Transverse colon (tissue), 4 donors: Measurements from ENCODE around the gene ARID3A. TPM values are rescaled to one million over a fixed set of nuclear protein-coding genes. Genes with fewer than 3 reads are reported as not detected.

ENCODE experiments used
- DNase-seq: peaks from one replicate; pipeline ENCODE4 v3.0.0-alpha.2; 2019
- H3K27ac ChIP-seq, 4 donors: fragments of 200-600 bp; sonication (generic); 2 replicates each; pipeline ENCODE4 v1.5.1; 2016 to 2018; ENCODE audit warnings: inconsistent platforms in 4 of 4
- H3K27me3 ChIP-seq: fragments of 200-600 bp; sonication (generic); 2 replicates; pipeline ENCODE4 v1.5.1; 2017; ENCODE audit warnings: inconsistent platforms
- H3K36me3 ChIP-seq, 4 donors: fragments of 200-600 bp; sonication (generic); 2 replicates each; pipeline ENCODE4 v1.5.1; 2017 to 2019; ENCODE audit warnings: inconsistent platforms in 4 of 4
- H3K4me1 ChIP-seq, 4 donors: fragments of 200-600 bp; sonication (generic); 2 replicates each; pipeline ENCODE4 v1.5.1; 2017 to 2020; ENCODE audit warnings: inconsistent platforms in 4 of 4
- H3K4me3 ChIP-seq, 4 donors: fragments of 200-600 bp; sonication (generic); 1 replicate in 1 of 4; 2 replicates in 3 of 4; pipeline versions ENCODE4 v1.5.1 to v1.6.1; 2017 to 2019; ENCODE audit warnings: inconsistent platforms in 4 of 4
- H3K9me3 ChIP-seq, 2 donors: fragments of 200-600 bp; sonication (generic); 2 replicates each; pipeline ENCODE4 v1.5.1; 2017 to 2019; ENCODE audit warnings: inconsistent platforms in 2 of 2
- EP300 ChIP-seq: sonication (generic); formaldehyde crosslinking; IDR thresholded peaks from one replicate; pipeline ENCODE4 v1.6.1; 2017; ENCODE audit warnings: antibody characterized with exemption, low read depth
- POLR2A ChIP-seq: fragments of 450-650 bp; IDR thresholded peaks from one replicate; pipeline ENCODE4 v1.6.1; 2016; ENCODE audit warnings: antibody characterized with exemption, mild to moderate bottlenecking, moderate library complexity
- POLR2AphosphoS5 ChIP-seq, 3 donors: sonication (generic); formaldehyde crosslinking; IDR thresholded peaks; one replicate each; pipeline ENCODE4 v1.6.1; 2016; ENCODE audit warnings: antibody characterized with exemption in 3 of 3
- WGBS, 2 donors: methylation state at CpG; one replicate each; pipeline ENCODE4 v1.1.5; 2018; ENCODE audit warnings: low coverage in 1 of 2; 5-methylcytosine and 5-hydroxymethylcytosine counted together
- in situ Hi-C, 4 donors: fragments of 200-750 bp; cut with MboI; loops; one replicate each; pipeline versions ENCODE4 v1.15.0 to v1.15.1; 2017; ENCODE audit warnings: low sequenced_read_pairs in 3 of 4, low pct_ligation_motif_present in 1 of 4, low pct_unique_long_range_greater_than_20kb in 1 of 4
- intact Hi-C: fragments of 100-400 bp; cut with DNase I; formaldehyde crosslinking; loops from one replicate; pipeline ENCODE4 v1.15.1; 2023; ENCODE audit warnings: low total_unique reads
- total RNA-seq, 4 donors: library from RNA; depleted of rRNA; stranded (reverse); fragments of >200 nt; gene quantifications; one replicate each; pipeline ENCODE4 v1.1.0, GENCODE V29; 2016
- TF ChIP-seq, protein P1 (sequence below), 5 experiments: fragments of 200-600 bp in 3 of 5; fragments of 450-650 bp in 2 of 5; sonication (generic) in 3 of 5; IDR thresholded peaks; 1 replicate in 2 of 5; 2 replicates in 3 of 5; pipeline ENCODE4 v1.5.1; 2016 to 2017; ENCODE audit warnings: antibody characterized with exemption in 5 of 5, inconsistent platforms in 3 of 5, mild to moderate bottlenecking in 2 of 5, moderate library complexity in 1 of 5

ARID3A gene
- total RNA-seq, 4 donors from 2014 or later, result 2.2 to 8.7 (median 4.3) TPM

- peaks cover 0 to 30% (median 15%) of the 10 kb centered on the region in 4 donors for H3K36me3 ChIP-seq
- no peak overlapping the region for H3K4me3 ChIP-seq
- H3K9me3 ChIP-seq, result no peaks in the 10 kb centered on the region
- peak overlapping the region; percentile 42 to 70 (median 56) for H3K27ac ChIP-seq
- in situ Hi-C loops, result no loop called here
- intact Hi-C loops, result no loop called here
- no peaks in the 10 kb centered on the region for H3K27me3 ChIP-seq
- H3K4me1 ChIP-seq, result no peaks in the 10 kb centered on the region
- 77% methylated on average over 73 of the region's 92 CpGs; no CpG with 5 or more reads in 1 of the 2 donors for WGBS, 2 donors
- peak; percentile 32 for DNase-seq
- TF ChIP-seq POLR2A (no peak), POLR2AphosphoS5 (IDR thresholded peaks at IDR 0.05) (peak in 1 of 3 donors; percentile 22), EP300 (no peak)
- TF ChIP-seq, protein P1, sequence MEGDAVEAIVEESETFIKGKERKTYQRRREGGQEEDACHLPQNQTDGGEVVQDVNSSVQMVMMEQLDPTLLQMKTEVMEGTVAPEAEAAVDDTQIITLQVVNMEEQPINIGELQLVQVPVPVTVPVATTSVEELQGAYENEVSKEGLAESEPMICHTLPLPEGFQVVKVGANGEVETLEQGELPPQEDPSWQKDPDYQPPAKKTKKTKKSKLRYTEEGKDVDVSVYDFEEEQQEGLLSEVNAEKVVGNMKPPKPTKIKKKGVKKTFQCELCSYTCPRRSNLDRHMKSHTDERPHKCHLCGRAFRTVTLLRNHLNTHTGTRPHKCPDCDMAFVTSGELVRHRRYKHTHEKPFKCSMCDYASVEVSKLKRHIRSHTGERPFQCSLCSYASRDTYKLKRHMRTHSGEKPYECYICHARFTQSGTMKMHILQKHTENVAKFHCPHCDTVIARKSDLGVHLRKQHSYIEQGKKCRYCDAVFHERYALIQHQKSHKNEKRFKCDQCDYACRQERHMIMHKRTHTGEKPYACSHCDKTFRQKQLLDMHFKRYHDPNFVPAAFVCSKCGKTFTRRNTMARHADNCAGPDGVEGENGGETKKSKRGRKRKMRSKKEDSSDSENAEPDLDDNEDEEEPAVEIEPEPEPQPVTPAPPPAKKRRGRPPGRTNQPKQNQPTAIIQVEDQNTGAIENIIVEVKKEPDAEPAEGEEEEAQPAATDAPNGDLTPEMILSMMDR (IDR thresholded peaks at IDR 0.05), result no peak
These were observed 83.5 kb downstream of the ARID3A start for GRCh38 chr19:1009041-1009980.

DNA sequence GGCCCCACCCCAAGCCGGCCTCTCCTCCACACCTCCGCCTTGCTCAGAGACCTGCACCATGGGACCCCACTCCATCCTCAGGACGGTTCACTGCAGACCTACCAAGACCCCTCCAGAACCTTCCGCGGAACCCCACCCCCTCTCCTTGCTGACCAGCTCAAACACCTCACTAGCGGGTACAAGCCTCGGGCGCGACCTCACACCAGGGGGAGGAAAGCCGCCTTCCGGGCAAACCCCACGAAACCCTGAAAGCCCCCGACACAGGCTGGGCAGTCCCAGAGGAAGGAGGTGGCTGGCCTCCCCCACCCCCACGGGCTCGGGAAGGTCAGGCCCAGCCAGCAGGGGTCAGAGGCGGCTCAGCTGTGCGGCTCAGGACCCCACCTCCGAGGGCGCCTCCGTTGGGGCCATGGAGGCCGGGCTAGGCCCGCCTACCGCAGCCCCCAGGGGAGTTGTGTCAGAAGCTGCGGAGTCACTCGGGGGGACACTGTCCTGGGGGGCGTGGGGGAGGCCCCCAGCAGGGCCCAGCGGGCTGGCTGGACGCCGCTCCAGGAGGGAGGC, 84.2 kb downstream of the ARID3A start:
- H3K9me3 ChIP-seq, result no peaks in the 10 kb centered on the region
- in situ Hi-C loops (no loop called here), intact Hi-C loops (no loop called here)
- DNase-seq, result no peak
- no peak overlapping the region for H3K4me3 ChIP-seq
- H3K27ac ChIP-seq, result peak overlapping the region; percentile 42 to 70 (median 56)
- 85% methylated on average over 22 of the region's 29 CpGs; no CpG with 5 or more reads in 1 of the 2 donors for WGBS, 2 donors
- H3K36me3 ChIP-seq, result peaks cover 0 to 30% (median 15%) of the 10 kb centered on the region in 4 donors
- TF ChIP-seq POLR2A (no peak), EP300 (no peak), POLR2AphosphoS5 (IDR thresholded peaks at IDR 0.05) (no peak)
- TF ChIP-seq, protein P1 (IDR thresholded peaks at IDR 0.05), result no peak
- H3K27me3 ChIP-seq, result no peaks in the 10 kb centered on the region
- H3K4me1 ChIP-seq, result peaks cover 0 to 2% (median 0%) of the 10 kb centered on the region in 4 donors

DNA sequence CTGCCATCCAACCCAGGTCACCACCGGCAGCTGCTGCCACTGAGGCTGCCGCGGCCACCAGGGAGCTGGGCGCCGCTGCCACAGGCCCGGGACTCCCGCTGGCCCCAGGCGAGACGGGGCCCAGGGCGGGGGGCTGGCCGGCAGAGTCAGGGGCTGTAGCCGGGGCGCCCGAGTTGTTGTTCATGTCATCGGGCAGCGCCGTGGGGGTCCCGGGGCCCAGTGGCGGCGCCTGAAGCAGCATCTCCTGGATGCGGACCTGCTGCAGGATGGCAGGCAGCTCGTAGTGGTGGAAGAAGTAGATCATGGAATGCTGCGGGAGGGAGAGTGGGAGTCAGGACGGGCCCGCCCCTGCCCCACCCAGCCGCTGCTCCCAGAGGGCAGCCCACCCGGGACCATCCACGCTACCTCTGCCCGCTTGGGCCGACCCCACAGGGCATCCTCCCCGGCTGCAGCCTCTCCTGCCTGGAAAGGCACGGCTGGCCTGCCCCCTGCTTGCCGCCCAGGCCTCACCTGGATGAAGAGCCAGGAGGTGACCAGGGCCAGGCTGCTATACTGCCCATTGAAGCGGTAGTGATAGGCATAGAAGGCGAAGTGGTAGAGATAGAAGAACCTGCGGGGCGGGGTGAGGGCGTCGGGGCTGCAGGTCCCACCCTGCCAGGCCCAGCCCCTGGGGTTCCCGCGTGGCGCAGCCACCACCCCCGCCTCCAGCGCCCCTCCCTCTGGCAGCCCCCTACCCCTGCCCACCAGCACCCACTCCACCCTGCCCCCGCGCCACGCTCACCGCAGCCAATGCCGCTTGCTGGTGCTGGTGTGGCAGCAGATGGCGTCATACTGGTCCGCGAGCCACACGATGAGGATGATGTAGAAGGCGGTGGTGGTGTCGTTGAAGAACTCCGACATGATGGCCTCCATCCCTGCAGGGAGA, 85.0 kb downstream of the ARID3A start:
- no peaks in the 10 kb centered on the region for H3K27me3 ChIP-seq
- peak overlapping the region in 1 of 4 donors; percentile 60 for H3K27ac ChIP-seq
- H3K9me3 ChIP-seq, result no peaks in the 10 kb centered on the region
- H3K4me3 ChIP-seq, result no peak overlapping the region
- no peak for DNase-seq
- peaks cover 0 to 30% (median 15%) of the 10 kb centered on the region in 4 donors for H3K36me3 ChIP-seq
- in situ Hi-C loops (no loop called here), intact Hi-C loops (no loop called here)
- 93% methylated on average over 39 of the region's 56 CpGs; no CpG with 5 or more reads in 1 of the 2 donors for WGBS, 2 donors
- no peak for TF ChIP-seq EP300
- no peak for TF ChIP-seq POLR2AphosphoS5 (IDR thresholded peaks at IDR 0.05)
- TF ChIP-seq POLR2A, result no peak
- TF ChIP-seq, protein P1 (IDR thresholded peaks at IDR 0.05), result no peak
- peaks cover 1 to 10% (median 3%) of the 10 kb centered on the region in 4 donors for H3K4me1 ChIP-seq
